Neutrophil (primary cell): ENCODE results near the gene NT5DC4.

ENCODE experiments used
- H3K27ac ChIP-seq: fragments of 200-600 bp; sonication (generic); 2 replicates; pipeline ENCODE4 v1.5.1; 2016; ENCODE audit warnings: mild to moderate bottlenecking, moderate library complexity
- H3K27me3 ChIP-seq: fragments of 200-600 bp; sonication (generic); 2 replicates; pipeline ENCODE4 v1.6.0; 2016; ENCODE audit warnings: mild to moderate bottlenecking
- H3K36me3 ChIP-seq: fragments of 200-600 bp; sonication (generic); 2 replicates; pipeline ENCODE4 v1.5.1; 2017
- H3K4me1 ChIP-seq, 2 experiments: fragments of 200-600 bp in 1 of 2; sonication (generic) in 1 of 2; 1 replicate in 1 of 2; 2 replicates in 1 of 2; pipeline versions ENCODE4 v1.5.1 to v1.6.1; 2013 to 2016; ENCODE audit warnings: low read depth in 1 of 2, low read length in 1 of 2, mild to moderate bottlenecking in 1 of 2, moderate library complexity in 1 of 2; ENCODE audit not compliant: control insufficient read depth in 1 of 2, insufficient read depth in 1 of 2
- H3K4me3 ChIP-seq, 2 experiments: fragments of 200-600 bp in 1 of 2; sonication (generic) in 1 of 2; 1 replicate in 1 of 2; 2 replicates in 1 of 2; pipeline ENCODE4 v1.5.1; 2013 to 2016; ENCODE audit warnings: low read depth in 1 of 2, low read length in 1 of 2, mild to moderate bottlenecking in 1 of 2, moderate library complexity in 1 of 2
- H3K9me3 ChIP-seq: fragments of 200-600 bp; sonication (generic); 2 replicates; pipeline ENCODE4 v1.5.1; 2016
- CTCF ChIP-seq: fragments of 200-600 bp; sonication (generic); IDR thresholded peaks from 2 replicates; pipeline ENCODE4 v1.5.1; 2016; ENCODE audit warnings: antibody characterized with exemption

Gene NT5DC4

GRCh38 chr2:112750560-112750843 is 29.7 kb downstream of the NT5DC4 start:
- Histone ChIP-seq H3K4me1 (peaks cover 26 to 27% of the 10 kb centered on the region in 2 experiments), H3K27me3 (no peaks in the 10 kb centered on the region), H3K27ac (peak overlapping the region; percentile 66), H3K9me3 (no peaks in the 10 kb centered on the region), H3K36me3 (peaks cover 9% of the 10 kb centered on the region), H3K4me3 (no peak overlapping the region)
- no peak for TF ChIP-seq CTCF

GRCh38 chr2:112751451-112752197 is 30.8 kb downstream of the NT5DC4 start:
- TF ChIP-seq CTCF = no peak
- H3K27ac ChIP-seq = no peak overlapping the region
- peaks cover 4% of the 10 kb centered on the region for H3K36me3 ChIP-seq
- no peaks in the 10 kb centered on the region for H3K27me3 ChIP-seq
- no peaks in the 10 kb centered on the region for H3K9me3 ChIP-seq
- peaks cover 37 to 38% of the 10 kb centered on the region in 2 experiments for H3K4me1 ChIP-seq
- H3K4me3 ChIP-seq = no peak overlapping the region

- H3K36me3 ChIP-seq = no peaks in the 10 kb centered on the region
- H3K4me1 ChIP-seq = peaks cover 47 to 48% of the 10 kb centered on the region in 2 experiments
- TF ChIP-seq CTCF = no peak
- no peaks in the 10 kb centered on the region for H3K9me3 ChIP-seq
- H3K27me3 ChIP-seq = no peaks in the 10 kb centered on the region
- no peak overlapping the region for H3K4me3 ChIP-seq
- H3K27ac ChIP-seq = no peak overlapping the region
Observed at GRCh38 chr2:112752667-112753066, 31.8 kb downstream of the NT5DC4 start.

GRCh38 chr2:112754564-112754963 is 33.7 kb downstream of the NT5DC4 start:
- peak overlapping the region; percentile 91 for H3K27ac ChIP-seq
- TF ChIP-seq CTCF = no peak
- peak overlapping the region; percentile 8 to 13 for H3K4me3 ChIP-seq
- peaks cover 52 to 55% of the 10 kb centered on the region in 2 experiments for H3K4me1 ChIP-seq
- H3K9me3 ChIP-seq = no peaks in the 10 kb centered on the region
- H3K27me3 ChIP-seq = no peaks in the 10 kb centered on the region
- H3K36me3 ChIP-seq = no peaks in the 10 kb centered on the region

GRCh38 chr2:112755444-112755843 is 34.6 kb downstream of the NT5DC4 start:
- no peak overlapping the region for H3K4me3 ChIP-seq
- no peaks in the 10 kb centered on the region for H3K27me3 ChIP-seq
- TF ChIP-seq CTCF = no peak
- H3K4me1 ChIP-seq = peaks cover 45 to 47% of the 10 kb centered on the region in 2 experiments
- H3K27ac ChIP-seq = peak overlapping the region; percentile 91
- no peaks in the 10 kb centered on the region for H3K36me3 ChIP-seq
- no peaks in the 10 kb centered on the region for H3K9me3 ChIP-seq
